ENCODE data around the gene CPED1. TPM values are rescaled to one million over a fixed set of nuclear protein-coding genes. Genes with fewer than 3 reads are reported as not detected.

The CPED1 gene
- total RNA-seq, 1 experiment from 2014 or later, result 0.39 TPM

DNA sequence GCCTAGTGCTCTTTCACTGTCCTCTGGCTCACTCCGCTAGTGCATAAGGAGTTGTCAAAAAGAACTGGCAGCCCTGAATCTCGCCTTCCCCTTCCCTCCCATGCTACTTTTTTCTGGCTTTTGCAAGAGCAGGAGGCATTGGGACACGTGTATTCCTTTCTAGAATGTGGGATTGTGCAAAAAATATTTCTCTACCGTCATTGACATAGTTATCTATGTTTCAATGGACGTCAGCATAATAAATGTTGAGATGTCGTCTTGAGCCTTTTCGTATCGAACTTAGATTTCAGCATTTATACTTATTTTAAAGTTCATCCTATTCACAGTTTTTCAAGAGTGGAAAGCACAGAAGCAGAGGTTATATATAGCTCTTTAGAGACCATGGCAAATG is 37.2 kb upstream of the CPED1 start:
- no TSS peak for BruUV-seq (replicated peaks)

DNA sequence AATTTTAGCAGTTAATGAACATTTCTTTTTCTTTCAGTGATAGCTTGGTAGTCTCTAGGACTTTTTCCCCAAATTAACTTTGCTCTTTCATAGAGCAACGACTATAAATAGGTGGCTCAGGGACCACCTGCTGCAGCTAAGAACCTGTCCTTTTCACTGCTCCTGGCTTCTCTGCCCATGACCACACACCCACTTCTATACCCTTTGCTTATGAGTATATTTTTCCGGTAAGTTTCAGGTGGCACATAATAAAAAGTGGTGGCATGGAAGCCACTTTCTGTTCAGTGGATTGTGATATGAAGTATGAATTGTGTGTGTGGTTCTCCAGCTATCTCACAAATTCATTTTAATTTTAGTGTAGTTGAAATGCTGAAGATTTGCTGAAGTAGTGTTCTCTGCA is 36.7 kb upstream of the CPED1 start:
- ChIA-PET CTCF (interaction anchor here (1.1 kb wide), 1 partner anchor 160 kb away, joined by 3 read pairs; no protein-coding TSS in a partner anchor), POLR2A (interaction anchor here (0.6 kb wide), 1 partner anchor 511 kb away, joined by 3 read pairs; no protein-coding TSS in a partner anchor)
- intact Hi-C loops (cut with micrococcal nuclease; ENCODE audit: unreplicated experiment), result no loop called here
- H3K4me1 ChIP-seq (ENCODE audit: control insufficient read depth, insufficient read depth, low read length), result peaks cover 13% of the 10 kb centered on the region
- peak overlapping the region; percentile 96 to 99 for H3K4me3 ChIP-seq (ENCODE audit: low read depth in 2 of 2, low read length in 2 of 2)
- TF ChIP-seq POLR2AphosphoS5 (IDR thresholded peaks at IDR 0.05; ENCODE audit: low read depth, low read length) (no peak), SIN3A (IDR thresholded peaks at IDR 0.05; ENCODE audit: borderline replicate concordance, insufficient read depth, low read depth, low read length) (no peak), TCF7L2 (IDR thresholded peaks at IDR 0.05; ENCODE audit: low read depth, low read length) (no peak), CTCF (IDR thresholded peaks at IDR 0.05) (no peak)
- TF ChIP-seq, protein P1, sequence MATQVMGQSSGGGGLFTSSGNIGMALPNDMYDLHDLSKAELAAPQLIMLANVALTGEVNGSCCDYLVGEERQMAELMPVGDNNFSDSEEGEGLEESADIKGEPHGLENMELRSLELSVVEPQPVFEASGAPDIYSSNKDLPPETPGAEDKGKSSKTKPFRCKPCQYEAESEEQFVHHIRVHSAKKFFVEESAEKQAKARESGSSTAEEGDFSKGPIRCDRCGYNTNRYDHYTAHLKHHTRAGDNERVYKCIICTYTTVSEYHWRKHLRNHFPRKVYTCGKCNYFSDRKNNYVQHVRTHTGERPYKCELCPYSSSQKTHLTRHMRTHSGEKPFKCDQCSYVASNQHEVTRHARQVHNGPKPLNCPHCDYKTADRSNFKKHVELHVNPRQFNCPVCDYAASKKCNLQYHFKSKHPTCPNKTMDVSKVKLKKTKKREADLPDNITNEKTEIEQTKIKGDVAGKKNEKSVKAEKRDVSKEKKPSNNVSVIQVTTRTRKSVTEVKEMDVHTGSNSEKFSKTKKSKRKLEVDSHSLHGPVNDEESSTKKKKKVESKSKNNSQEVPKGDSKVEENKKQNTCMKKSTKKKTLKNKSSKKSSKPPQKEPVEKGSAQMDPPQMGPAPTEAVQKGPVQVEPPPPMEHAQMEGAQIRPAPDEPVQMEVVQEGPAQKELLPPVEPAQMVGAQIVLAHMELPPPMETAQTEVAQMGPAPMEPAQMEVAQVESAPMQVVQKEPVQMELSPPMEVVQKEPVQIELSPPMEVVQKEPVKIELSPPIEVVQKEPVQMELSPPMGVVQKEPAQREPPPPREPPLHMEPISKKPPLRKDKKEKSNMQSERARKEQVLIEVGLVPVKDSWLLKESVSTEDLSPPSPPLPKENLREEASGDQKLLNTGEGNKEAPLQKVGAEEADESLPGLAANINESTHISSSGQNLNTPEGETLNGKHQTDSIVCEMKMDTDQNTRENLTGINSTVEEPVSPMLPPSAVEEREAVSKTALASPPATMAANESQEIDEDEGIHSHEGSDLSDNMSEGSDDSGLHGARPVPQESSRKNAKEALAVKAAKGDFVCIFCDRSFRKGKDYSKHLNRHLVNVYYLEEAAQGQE (IDR thresholded peaks at IDR 0.05; ENCODE audit: insufficient read depth in 1 of 2, low read depth in 2 of 2, low read length in 1 of 2), result no peak
- peaks cover 28% of the 10 kb centered on the region for H3K36me3 ChIP-seq (ENCODE audit: control insufficient read depth, insufficient read depth, low read length)
- H3K27me3 ChIP-seq (ENCODE audit: control insufficient read depth, insufficient read depth, low read length), result no peaks in the 10 kb centered on the region
- no peaks in the 10 kb centered on the region for H3K9me3 ChIP-seq (ENCODE audit: control insufficient read depth, insufficient read depth, low read depth, low read length)
- peak overlapping the region; percentile 83; the same call in 1 of the 2 replicates for H3K27ac ChIP-seq (ENCODE audit: low read length)
- TSS peak; percentile 76 for BruUV-seq (replicated peaks)
- DNase-seq (ENCODE audit: low read depth, low spot score) (no peak), ATAC-seq (no peak)
- in situ Hi-C loops (cut with HindIII; ENCODE audit: low pct_unique_long_range_greater_than_20kb, low sequenced_read_pairs), result no loop called here

More for the DNA sequence above, 37.2 kb upstream of the CPED1 start:
- ChIA-PET CTCF (interaction anchor here (1.1 kb wide), 1 partner anchor 159 kb away, joined by 3 read pairs; no protein-coding TSS in a partner anchor), POLR2A (no interaction called here)
- TF ChIP-seq TCF7L2 (IDR thresholded peaks at IDR 0.05; ENCODE audit: low read depth, low read length), result no peak
- TF ChIP-seq, protein P1 (IDR thresholded peaks at IDR 0.05; ENCODE audit: insufficient read depth in 1 of 2, low read depth in 2 of 2, low read length in 1 of 2), result no peak
- Histone ChIP-seq H3K4me3 (ENCODE audit: low read depth in 2 of 2, low read length in 2 of 2) (peak overlapping the region; percentile 96 to 99), H3K27ac (ENCODE audit: low read length) (peak overlapping the region; percentile 83), H3K27me3 (ENCODE audit: control insufficient read depth, insufficient read depth, low read length) (no peaks in the 10 kb centered on the region), H3K4me1 (ENCODE audit: control insufficient read depth, insufficient read depth, low read length) (peaks cover 13% of the 10 kb centered on the region), H3K9me3 (ENCODE audit: control insufficient read depth, insufficient read depth, low read depth, low read length) (no peaks in the 10 kb centered on the region), H3K36me3 (ENCODE audit: control insufficient read depth, insufficient read depth, low read length) (peaks cover 28% of the 10 kb centered on the region)
- no peak for DNase-seq (ENCODE audit: low read depth, low spot score)
- ATAC-seq, result no peak
- intact Hi-C loops (cut with micrococcal nuclease; ENCODE audit: unreplicated experiment), result no loop called here
- in situ Hi-C loops (cut with HindIII; ENCODE audit: low pct_unique_long_range_greater_than_20kb, low sequenced_read_pairs), result no loop called here
